SU-DHL-6 (cell line): ENCODE measurements around the gene DCUN1D2.
"Not testable (repeated sequence)": the region's sequence is repeated elsewhere in the genome, so short reads cannot be mapped to it uniquely, and the experiment has no call there.

Source experiments
- H2AFZ ChIP-seq: fragments of 200-600 bp; sonication (generic); 2 replicates; pipeline ENCODE4 v1.6.1; 2014; ENCODE audit warnings: low read depth, mild to moderate bottlenecking, moderate library complexity, mixed read lengths, antibody characterized with exemption, low read length; ENCODE audit not compliant: severe bottlenecking
- H3F3A ChIP-seq: fragments of 200-600 bp; shearing (Covaris generic); 2 replicates; pipeline ENCODE4 v1.6.0; 2016; ENCODE audit warnings: antibody characterized with exemption, mild to moderate bottlenecking; ENCODE audit not compliant: insufficient read depth
- H3K27ac ChIP-seq: fragments of 200-600 bp; sonication (generic); 2 replicates; pipeline ENCODE4 v1.5.1; 2016; ENCODE audit warnings: low read depth, mild to moderate bottlenecking, low read length, moderate library complexity, mixed read lengths
- H3K27me3 ChIP-seq: fragments of 200-600 bp; sonication (generic), shearing (Covaris generic); 2 replicates; pipeline ENCODE4 v1.6.0; 2014; ENCODE audit warnings: mild to moderate bottlenecking, low read length
- H3K36me3 ChIP-seq: fragments of 200-600 bp; sonication (generic); 2 replicates; pipeline ENCODE4 v1.6.1; 2014; ENCODE audit warnings: mild to moderate bottlenecking, low read length, mixed read lengths
- H3K4me2 ChIP-seq: fragments of 300-600, 200-600 bp; shearing (Covaris generic), sonication (generic); 2 replicates; pipeline ENCODE4 v1.6.0; 2014; ENCODE audit warnings: low read length, low read depth, mild to moderate bottlenecking; ENCODE audit not compliant: poor library complexity, severe bottlenecking
- H3K4me3 ChIP-seq: fragments of 200-600 bp; sonication (generic); 2 replicates; pipeline ENCODE4 v1.5.1; 2014; ENCODE audit warnings: antibody characterized with exemption, low read length, mild to moderate bottlenecking, mixed read lengths; ENCODE audit not compliant: insufficient read depth, poor library complexity, severe bottlenecking
- H3K79me2 ChIP-seq: fragments of 200-600 bp; sonication (generic); 2 replicates; pipeline ENCODE4 v1.6.1; 2014; ENCODE audit warnings: mild to moderate bottlenecking, low read length, moderate library complexity; ENCODE audit not compliant: insufficient read depth
- H3K9ac ChIP-seq: fragments of 200-600 bp; sonication (generic); 2 replicates; pipeline ENCODE4 v1.7.0; 2014; ENCODE audit warnings: mild to moderate bottlenecking, low read length
- H3K9me2 ChIP-seq: fragments of 200-600 bp; sonication (generic); replicated peaks from 2 replicates; pipeline ENCODE4 v1.6.1; 2014; ENCODE audit warnings: low read length; ENCODE audit not compliant: insufficient read depth
- H3K9me3 ChIP-seq: fragments of 200-600 bp; sonication (generic); 2 replicates; pipeline ENCODE4 v1.6.1; 2014; ENCODE audit warnings: low read length, mixed read lengths; ENCODE audit not compliant: insufficient read depth
- H4K20me1 ChIP-seq: fragments of 200-600 bp; sonication (generic); 2 replicates; pipeline ENCODE4 v1.6.1; 2014; ENCODE audit warnings: low read depth, mild to moderate bottlenecking, antibody characterized with exemption, low read length, moderate library complexity, mixed read lengths
- EZH2phosphoT487 ChIP-seq: fragments of 200-600 bp; sonication (generic), shearing (Covaris generic); conservative IDR thresholded peaks from 2 replicates; pipeline ENCODE4 v1.6.1; 2018; ENCODE audit warnings: mild to moderate bottlenecking, antibody characterized with exemption, low read length, moderate library complexity, mixed read lengths
- TF ChIP-seq, protein P1 (sequence below): fragments of 200-600 bp; sonication (generic); IDR thresholded peaks from one replicate; pipeline ENCODE4 v1.5.1; 2017; ENCODE audit warnings: antibody characterized with exemption, mild to moderate bottlenecking, low read length, moderate library complexity; ENCODE audit not compliant: insufficient read depth, poor library complexity, severe bottlenecking

The DCUN1D2 gene

GRCh38 chr13:113437408-113438010, 53.0 kb downstream of the DCUN1D2 start:
- Histone ChIP-seq H4K20me1 (no peaks in the 10 kb centered on the region), H3K4me3 (no peak overlapping the region), H3K9me3 (no peaks in the 10 kb centered on the region), H3K27me3 (no peaks in the 10 kb centered on the region), H3K9ac (no peak overlapping the region), H3K36me3 (no peaks in the 10 kb centered on the region), H2AFZ (no peak overlapping the region), H3K27ac (no peak overlapping the region), H3K9me2 (no peaks in the 10 kb centered on the region), H3K4me2 (no peak overlapping the region), H3F3A (peaks cover 5% of the 10 kb centered on the region; the same call in 1 of the 2 replicates), H3K79me2 (no peaks in the 10 kb centered on the region)
- TF ChIP-seq, protein P1, sequence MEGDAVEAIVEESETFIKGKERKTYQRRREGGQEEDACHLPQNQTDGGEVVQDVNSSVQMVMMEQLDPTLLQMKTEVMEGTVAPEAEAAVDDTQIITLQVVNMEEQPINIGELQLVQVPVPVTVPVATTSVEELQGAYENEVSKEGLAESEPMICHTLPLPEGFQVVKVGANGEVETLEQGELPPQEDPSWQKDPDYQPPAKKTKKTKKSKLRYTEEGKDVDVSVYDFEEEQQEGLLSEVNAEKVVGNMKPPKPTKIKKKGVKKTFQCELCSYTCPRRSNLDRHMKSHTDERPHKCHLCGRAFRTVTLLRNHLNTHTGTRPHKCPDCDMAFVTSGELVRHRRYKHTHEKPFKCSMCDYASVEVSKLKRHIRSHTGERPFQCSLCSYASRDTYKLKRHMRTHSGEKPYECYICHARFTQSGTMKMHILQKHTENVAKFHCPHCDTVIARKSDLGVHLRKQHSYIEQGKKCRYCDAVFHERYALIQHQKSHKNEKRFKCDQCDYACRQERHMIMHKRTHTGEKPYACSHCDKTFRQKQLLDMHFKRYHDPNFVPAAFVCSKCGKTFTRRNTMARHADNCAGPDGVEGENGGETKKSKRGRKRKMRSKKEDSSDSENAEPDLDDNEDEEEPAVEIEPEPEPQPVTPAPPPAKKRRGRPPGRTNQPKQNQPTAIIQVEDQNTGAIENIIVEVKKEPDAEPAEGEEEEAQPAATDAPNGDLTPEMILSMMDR, result no peak
- TF ChIP-seq EZH2phosphoT487, result no peak

DNA sequence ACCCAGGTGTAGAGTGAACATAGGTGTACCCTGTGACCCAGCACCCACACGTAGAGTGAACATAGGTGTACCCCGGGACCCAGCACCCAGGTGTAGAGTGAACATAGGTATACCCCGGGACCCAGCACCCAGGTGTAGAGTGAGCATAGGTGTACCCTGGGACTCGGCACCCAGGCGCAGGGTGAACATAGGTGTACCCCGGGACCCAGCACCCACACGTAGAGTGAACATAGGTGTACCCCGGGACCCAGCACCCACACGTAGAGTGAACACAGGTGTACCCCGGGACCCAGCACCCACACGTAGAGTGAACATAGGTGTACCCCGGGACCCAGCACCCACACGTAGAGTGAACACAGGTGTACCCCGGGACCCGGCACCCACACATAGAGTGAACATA, 53.6 kb downstream of the DCUN1D2 start:
- not testable (repeated sequence) for H4K20me1 ChIP-seq, H3K4me3 ChIP-seq, H3K27ac ChIP-seq, H3K9me2 ChIP-seq, H3K9me3 ChIP-seq, H3K9ac ChIP-seq, H2AFZ ChIP-seq, H3F3A ChIP-seq, H3K36me3 ChIP-seq, H3K4me2 ChIP-seq, H3K27me3 ChIP-seq, H3K79me2 ChIP-seq

DNA sequence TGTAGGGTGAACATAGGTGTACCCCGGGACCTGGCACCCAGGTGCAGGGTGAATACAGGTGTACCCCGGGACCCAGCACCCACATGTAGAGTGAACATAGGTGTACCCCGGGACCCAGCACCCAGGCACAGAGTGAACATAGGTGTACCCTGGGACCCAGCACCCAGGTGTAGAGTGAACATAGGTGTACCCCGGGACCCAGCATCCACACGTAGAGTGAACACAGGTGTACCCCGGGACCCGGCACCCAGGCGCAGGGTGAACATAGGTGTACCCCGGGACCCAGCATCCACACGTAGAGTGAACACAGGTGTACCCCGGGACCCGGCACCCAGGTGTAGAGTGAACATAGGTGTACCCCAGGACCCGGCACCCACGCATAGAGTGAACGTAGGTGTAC, 54.6 kb downstream of the DCUN1D2 start:
- H3K36me3 ChIP-seq, H2AFZ ChIP-seq, H3K79me2 ChIP-seq: not testable (repeated sequence)

DNA sequence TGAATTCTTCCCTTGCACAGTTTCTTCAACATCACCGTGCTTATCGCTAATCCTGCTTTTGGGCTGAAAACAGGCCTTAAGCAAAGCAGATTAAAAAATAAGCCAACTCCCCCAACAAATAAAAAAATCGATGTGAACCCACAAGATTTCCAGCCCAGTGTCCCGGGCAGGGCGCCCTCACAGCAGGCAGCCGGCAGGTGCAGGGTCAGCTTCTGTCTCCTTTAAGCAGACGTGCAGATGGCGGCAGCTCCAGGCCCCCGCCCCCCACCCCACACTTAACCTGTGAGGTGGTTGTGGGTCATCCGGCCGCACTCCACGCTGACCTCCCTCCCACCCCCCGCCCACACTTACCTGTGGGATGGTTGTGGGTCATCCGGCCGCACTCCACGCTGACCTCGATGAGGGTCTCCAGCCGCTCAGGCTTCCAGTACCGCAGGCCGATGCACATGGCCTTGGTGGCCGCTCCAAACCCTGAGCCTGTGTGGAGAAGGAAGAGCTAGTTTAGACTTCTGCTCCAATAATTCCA, 57.1 kb downstream of the DCUN1D2 start:
- TF ChIP-seq, protein P1, result no peak
- no peak for TF ChIP-seq EZH2phosphoT487
- Histone ChIP-seq H3K36me3 (no peaks in the 10 kb centered on the region), H4K20me1 (no peaks in the 10 kb centered on the region), H3K79me2 (no peaks in the 10 kb centered on the region), H3K27me3 (no peaks in the 10 kb centered on the region), H3K4me2 (no peak overlapping the region), H3K4me3 (no peak overlapping the region), H2AFZ (no peak overlapping the region), H3K9ac (no peak overlapping the region), H3F3A (no peaks in the 10 kb centered on the region), H3K9me2 (no peaks in the 10 kb centered on the region), H3K27ac (no peak overlapping the region), H3K9me3 (no peaks in the 10 kb centered on the region)

More for the DNA sequence above, 54.6 kb downstream of the DCUN1D2 start:
- not testable (repeated sequence) for H3K27ac ChIP-seq, H4K20me1 ChIP-seq, H3K4me2 ChIP-seq, H3K9me3 ChIP-seq, H3K9ac ChIP-seq, H3K27me3 ChIP-seq, H3K9me2 ChIP-seq, H3F3A ChIP-seq, H3K4me3 ChIP-seq
